Type B pancreatic cell (in vitro differentiated cells): ENCODE results near the gene DNAH7. TPM values are rescaled to one million over a fixed set of nuclear protein-coding genes. Genes with fewer than 3 reads are reported as not detected.
"Not testable (repeated sequence)": the region's sequence is repeated elsewhere in the genome, so short reads cannot be mapped to it uniquely, and the experiment has no call there.

ENCODE experiments used
- DNase-seq: peaks from one replicate; pipeline ENCODE4 v3.0.0; 2021; ENCODE audit warnings: mixed read lengths; ENCODE audit not compliant: unreplicated experiment; ENCODE audit errors: extremely low spot score
- H3K27ac Mint-ChIP-seq: 2 replicates; pipeline ENCODE4 v1.8.0; 2021; ENCODE audit warnings: mild to moderate bottlenecking, mixed read lengths
- H3K27me3 Mint-ChIP-seq: 2 replicates; pipeline ENCODE4 v1.8.0; 2021; ENCODE audit warnings: mixed read lengths
- H3K36me3 Mint-ChIP-seq: 2 replicates; pipeline ENCODE4 v1.8.0; 2021; ENCODE audit warnings: mixed read lengths
- H3K4me1 Mint-ChIP-seq: one replicate; pipeline ENCODE4 v1.8.0; 2021; ENCODE audit warnings: mixed read lengths; ENCODE audit not compliant: unreplicated experiment
- H3K4me3 Mint-ChIP-seq: 2 replicates; pipeline ENCODE4 v1.8.0; 2021; ENCODE audit warnings: mild to moderate bottlenecking, mixed read lengths
- H3K9me3 Mint-ChIP-seq: 2 replicates; pipeline ENCODE4 v1.8.0; 2021; ENCODE audit warnings: mixed read lengths
- total RNA-seq: library from RNA; stranded (reverse); gene quantifications from 2 replicates; pipeline ENCODE4 v1.2.1, GENCODE V29; 2021; ENCODE audit warnings: low replicate concordance
- TF ChIP-seq, protein P1 (sequence below): fragments of 200-600 bp; sonication (generic); conservative IDR thresholded peaks from 2 replicates; pipeline ENCODE4 v1.5.0; 2021; ENCODE audit warnings: antibody characterized with exemption, mild to moderate bottlenecking

The DNAH7 gene
- total RNA-seq, 1 donor from 2014 or later = 7.5 TPM

GRCh38 chr2:195696012-195696411 lies 372.6 kb downstream of the DNAH7 start:
- peaks cover 53% of the 10 kb centered on the region for H3K36me3 Mint-ChIP-seq
- no peaks in the 10 kb centered on the region for H3K27me3 Mint-ChIP-seq
- H3K4me1 Mint-ChIP-seq = no peaks in the 10 kb centered on the region

DNA sequence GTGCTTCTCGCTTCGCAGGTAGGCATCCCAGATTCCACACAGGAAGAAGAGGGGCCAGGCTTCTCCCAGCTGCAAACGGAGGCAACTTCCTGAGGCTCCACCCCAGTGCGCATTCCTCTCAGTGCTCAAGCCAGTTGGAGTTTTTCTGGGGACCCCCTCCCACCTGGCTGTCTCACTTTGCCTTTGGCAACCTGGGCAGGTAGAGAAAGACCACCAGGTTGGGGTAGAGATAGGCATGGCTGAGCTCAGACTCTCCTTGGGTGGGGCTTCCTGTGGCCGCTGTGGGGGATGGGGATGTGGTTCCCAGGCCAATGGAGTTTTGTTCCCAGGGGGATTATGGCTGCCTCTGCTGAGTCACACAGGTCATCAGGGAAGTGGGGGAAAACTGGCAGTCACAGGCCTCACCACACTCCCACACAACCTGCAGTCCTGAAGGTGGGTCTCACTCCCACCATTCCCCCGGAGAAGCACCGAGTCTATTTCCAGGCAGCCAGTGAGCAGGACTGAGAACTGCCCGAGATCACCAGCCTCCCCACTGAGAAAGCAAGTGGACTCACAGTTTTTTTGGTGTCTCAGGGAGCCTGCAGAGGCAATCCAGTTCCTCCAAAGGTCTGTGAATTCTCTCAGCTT lies 373.5 kb downstream of the DNAH7 start:
- no peak overlapping the region for H3K4me3 Mint-ChIP-seq
- H3K4me1 Mint-ChIP-seq = no peaks in the 10 kb centered on the region
- H3K36me3 Mint-ChIP-seq = peaks cover 54% of the 10 kb centered on the region
- H3K27me3 Mint-ChIP-seq = no peaks in the 10 kb centered on the region
- no peak overlapping the region for H3K27ac Mint-ChIP-seq
- peaks cover 25% of the 10 kb centered on the region for H3K9me3 Mint-ChIP-seq
- TF ChIP-seq, protein P1, sequence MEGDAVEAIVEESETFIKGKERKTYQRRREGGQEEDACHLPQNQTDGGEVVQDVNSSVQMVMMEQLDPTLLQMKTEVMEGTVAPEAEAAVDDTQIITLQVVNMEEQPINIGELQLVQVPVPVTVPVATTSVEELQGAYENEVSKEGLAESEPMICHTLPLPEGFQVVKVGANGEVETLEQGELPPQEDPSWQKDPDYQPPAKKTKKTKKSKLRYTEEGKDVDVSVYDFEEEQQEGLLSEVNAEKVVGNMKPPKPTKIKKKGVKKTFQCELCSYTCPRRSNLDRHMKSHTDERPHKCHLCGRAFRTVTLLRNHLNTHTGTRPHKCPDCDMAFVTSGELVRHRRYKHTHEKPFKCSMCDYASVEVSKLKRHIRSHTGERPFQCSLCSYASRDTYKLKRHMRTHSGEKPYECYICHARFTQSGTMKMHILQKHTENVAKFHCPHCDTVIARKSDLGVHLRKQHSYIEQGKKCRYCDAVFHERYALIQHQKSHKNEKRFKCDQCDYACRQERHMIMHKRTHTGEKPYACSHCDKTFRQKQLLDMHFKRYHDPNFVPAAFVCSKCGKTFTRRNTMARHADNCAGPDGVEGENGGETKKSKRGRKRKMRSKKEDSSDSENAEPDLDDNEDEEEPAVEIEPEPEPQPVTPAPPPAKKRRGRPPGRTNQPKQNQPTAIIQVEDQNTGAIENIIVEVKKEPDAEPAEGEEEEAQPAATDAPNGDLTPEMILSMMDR = no peak
- DNase-seq = no peak

More at GRCh38 chr2:195696012-195696411, 372.6 kb downstream of the DNAH7 start:
- Mint-ChIP-seq H3K27ac (no peak overlapping the region), H3K4me3 (no peak overlapping the region), H3K9me3 (peaks cover 17% of the 10 kb centered on the region)
- no peak for DNase-seq
- TF ChIP-seq, protein P1 = no peak

DNA sequence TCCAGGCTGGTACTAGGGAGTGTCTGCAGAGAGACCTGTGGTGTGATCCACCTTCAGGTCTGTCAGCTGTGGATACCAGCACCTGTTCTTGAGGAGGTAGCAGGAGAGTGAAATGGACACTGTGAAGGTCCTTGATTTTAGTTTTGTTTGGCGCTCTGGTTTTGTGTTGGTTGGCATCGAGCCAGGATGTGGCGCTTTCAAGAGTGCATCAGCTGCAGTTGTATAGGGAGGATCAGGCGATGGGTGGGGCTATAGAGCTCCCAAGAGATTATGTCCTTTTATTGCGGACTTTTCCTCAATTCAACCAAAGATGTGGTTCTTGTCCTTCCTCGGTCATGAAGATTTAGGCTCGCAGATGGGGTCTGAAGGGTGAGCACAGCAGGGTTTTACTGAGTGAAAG lies 374.1 kb downstream of the DNAH7 start:
- H3K27me3 Mint-ChIP-seq = no peaks in the 10 kb centered on the region
- peaks cover 55% of the 10 kb centered on the region for H3K36me3 Mint-ChIP-seq
- H3K27ac Mint-ChIP-seq = no peak overlapping the region
- no peak for DNase-seq
- no peak overlapping the region for H3K4me3 Mint-ChIP-seq
- no peaks in the 10 kb centered on the region for H3K4me1 Mint-ChIP-seq
- TF ChIP-seq, protein P1 = no peak
- H3K9me3 Mint-ChIP-seq = peaks cover 25% of the 10 kb centered on the region

- not testable (repeated sequence) for H3K4me3 Mint-ChIP-seq, H3K4me1 Mint-ChIP-seq, DNase-seq, H3K27me3 Mint-ChIP-seq, H3K27ac Mint-ChIP-seq
- Mint-ChIP-seq H3K36me3 (peaks cover 52% of the 10 kb centered on the region), H3K9me3 (peaks cover 21% of the 10 kb centered on the region)
These were observed 376.1 kb downstream of the DNAH7 start for GRCh38 chr2:195692531-195692930.

Other genes with a start within 250 kb of the DNAH7 start
- gene STK17B, start 102.7 kb upstream of the DNAH7 start, total RNA-seq = 20.0 and 27.2 TPM in 2 replicates